ENCODE data around the gene LSM14B.

Gene LSM14B

GRCh38 chr20:62183426-62184142 lies 61.3 kb downstream of the LSM14B start:
- peak; percentile 30 for DNase-seq (ENCODE audit: low spot score)

Data from RKO (cell line).